Right lung (tissue), 5 donors: ENCODE measurements around the gene HPSE2. TPM values are rescaled to one million over a fixed set of nuclear protein-coding genes. Genes with fewer than 3 reads are reported as not detected.

Source experiments
- DNase-seq, 2 donors: peaks; one replicate each; pipeline ENCODE4 v3.0.0-alpha.2; 2013
- polyA plus RNA-seq, 5 donors: library from polyadenylated mRNA; unstranded; fragments of 120-200 nt; gene quantifications; one replicate each; pipeline versions ENCODE4 v1.2.1 to v1.2.3, GENCODE V29; 2013; ENCODE audit warnings: inconsistent platforms in 1 of 5, low replicate concordance in 1 of 5; ENCODE audit not compliant: insufficient read length in 5 of 5, insufficient read depth in 1 of 5

HPSE2 gene
- polyA plus RNA-seq, 5 donors: 11.9 to 19.1 (median 13.8) TPM

DNA sequence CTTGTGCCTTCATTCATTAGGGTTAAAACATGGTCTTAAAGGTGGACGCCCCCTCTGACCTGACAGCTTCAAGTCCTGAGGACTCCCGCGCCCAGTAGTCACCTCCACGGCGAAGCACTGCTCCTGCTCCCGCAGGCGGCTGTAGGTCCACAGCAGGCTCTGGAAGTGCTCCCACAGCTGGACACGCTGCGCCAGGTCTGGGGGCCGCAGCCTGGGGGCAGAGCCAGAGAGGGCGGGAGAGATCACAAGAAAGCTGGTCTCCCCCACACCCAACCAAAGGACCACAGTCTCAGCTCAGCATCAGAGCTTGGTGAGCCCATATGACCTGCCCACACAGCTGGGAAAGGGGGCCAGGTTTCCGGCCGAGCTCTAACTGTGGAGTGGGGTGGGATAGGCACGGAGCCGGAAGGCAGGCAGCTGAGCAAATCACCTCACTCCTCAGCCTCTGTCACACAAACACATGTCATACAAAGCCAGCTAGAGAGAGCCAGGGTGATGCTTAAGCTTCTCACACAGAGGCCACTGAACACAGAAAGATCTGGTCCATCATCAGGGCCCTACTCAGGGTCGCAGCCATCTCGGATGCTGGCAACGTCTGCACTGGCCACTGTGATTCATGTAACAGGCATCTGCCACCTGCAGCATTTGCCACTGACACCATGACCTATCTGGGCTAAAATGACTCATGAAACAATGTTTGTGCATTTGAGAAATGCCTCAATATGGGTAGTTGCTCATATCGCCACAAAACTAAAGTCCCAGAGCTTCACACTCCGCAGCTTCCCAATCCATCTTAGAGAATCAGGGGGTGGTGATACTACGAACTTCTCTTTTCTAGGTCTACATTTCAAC, 801.5 kb downstream of the HPSE2 start:
- no peak for DNase-seq

DNA sequence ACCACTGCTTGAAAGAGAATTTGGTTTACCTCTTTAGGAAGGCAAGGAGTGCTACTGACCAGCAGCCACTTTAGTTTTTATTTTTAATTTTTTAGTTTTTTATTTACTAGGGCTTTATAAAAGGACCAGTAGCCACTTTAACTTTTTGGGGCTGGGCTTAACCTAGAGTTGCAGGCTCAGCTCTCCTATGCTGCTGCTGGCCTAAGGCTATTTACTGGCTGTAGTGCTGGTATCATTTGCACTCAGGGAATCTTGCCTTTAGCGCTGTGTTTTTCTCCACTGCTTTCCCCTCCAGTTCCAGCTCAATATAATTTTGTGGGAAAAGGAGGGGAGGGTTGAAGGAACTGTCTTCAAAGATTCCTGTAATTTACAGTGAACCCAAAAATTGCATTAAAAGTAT, 802.3 kb downstream of the HPSE2 start:
- DNase-seq: no peak

DNA sequence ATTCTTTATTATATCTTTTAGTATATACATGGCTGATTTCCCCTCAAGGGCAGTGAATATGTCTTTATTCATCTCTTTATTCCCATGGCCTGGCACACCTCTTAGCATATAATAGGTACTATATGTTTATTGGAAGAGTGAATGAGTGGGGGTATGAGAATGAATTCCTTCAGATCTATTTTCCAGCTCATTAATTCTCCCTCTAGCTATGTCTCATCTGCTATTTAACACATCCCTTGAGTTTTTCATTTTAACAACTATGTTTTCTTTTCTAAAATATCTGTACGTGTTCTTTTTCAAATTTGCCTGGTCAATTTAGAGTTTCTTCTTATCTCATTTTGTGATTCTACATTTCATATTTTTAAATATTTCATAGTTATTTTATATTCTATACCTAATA, 803.3 kb downstream of the HPSE2 start:
- DNase-seq: no peak

DNA sequence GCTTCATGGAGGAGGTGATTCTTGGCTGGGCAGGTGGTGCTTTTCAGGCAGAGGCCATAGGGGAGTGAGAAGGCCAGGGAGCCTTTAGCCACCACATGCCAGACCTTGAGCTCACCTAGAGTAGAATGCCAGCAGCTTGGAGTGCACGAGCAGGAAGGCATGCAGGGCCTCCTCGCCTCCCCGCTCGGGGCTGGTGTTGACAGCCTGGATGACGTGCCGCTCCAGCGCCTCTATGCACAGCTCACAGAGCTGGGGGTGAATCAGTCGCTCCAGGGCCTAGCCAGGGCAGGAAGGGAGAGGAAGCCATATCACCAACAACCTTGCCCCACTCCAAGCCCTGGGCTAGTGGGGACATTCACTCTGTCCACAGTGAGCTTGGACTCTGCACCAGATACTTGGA, 804.6 kb downstream of the HPSE2 start:
- no peak for DNase-seq

DNA sequence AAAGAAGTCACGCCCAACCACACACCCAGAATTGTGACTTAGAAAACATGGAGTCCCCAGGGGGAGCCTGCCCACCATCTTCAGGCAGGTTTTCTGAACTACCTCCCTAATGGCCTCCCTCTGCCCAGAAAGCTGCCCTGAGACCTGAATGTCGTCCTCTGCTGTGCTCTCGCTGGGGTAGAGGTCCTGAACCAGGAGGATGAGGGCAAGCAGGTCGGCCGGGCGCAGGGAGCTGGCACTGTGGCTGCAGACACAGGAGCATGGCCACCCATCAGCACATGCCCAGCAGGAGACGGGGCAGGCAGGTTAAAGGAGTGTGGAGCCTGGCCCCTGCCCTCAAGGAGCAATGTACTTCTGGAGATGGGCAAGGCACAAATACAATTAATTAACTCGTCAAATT, 805.2 kb downstream of the HPSE2 start:
- no peak for DNase-seq

DNA sequence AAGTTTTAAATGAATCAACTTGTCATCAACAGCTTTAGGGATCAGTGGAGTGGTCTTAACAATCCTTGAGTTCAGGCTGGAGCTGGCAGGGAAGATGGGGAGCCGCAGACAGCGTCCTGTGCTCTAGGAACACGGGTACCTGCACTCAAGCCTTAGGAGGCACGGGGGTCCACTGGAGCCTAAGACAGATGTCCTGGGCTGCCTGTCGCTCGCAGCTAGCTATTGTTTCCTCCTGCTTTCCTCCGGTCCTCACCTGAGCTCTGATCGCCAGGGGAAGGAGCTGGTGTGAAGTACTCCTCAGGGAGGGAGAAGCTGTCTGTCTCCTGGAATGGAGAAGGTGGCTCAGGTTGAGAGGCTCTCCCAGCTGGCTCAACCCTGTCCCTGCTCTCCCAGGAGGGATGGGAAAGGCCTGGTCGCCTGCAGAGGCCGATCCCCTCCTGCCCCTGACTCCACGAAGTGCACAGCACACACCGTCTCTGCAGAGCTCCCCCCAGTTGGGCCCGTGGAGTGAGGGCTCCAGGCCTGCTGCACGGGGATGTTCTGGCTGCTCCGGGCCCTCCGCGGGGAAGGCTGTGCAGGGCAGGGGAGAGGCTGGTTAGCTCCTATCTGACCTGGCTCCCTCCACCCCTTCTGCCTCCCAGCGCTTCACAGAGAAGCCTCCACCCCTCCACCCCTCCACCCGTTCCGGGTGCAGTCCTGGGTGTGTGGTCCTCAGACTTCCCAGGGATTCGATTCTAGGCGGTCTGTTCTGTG, 806.2 kb downstream of the HPSE2 start:
- DNase-seq: no peak

DNA sequence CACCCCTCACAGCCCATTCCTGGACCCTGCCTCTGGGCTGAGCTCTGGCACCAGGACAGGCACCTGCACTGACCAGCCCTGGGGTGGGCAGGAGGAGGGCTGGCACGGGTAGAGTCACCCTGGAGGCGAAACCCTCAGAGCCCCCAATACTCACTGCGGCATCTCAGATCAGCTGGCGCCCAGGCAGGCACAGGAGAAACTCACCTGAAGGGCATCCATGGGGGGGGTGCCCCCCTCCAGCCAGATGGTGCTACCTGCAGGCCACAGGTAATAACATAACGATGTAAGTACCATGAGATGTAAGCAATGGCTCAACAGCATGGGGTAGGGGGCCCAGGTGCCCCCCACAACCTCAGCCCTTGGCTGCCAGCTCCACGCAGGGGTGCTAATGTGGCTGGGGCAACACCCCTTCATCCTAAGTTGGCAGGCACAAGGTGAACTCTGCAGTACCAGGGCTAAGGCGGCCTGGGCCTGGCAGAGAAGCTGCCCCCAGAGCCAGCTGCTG, 808.6 kb downstream of the HPSE2 start:
- DNase-seq: no peak

DNA sequence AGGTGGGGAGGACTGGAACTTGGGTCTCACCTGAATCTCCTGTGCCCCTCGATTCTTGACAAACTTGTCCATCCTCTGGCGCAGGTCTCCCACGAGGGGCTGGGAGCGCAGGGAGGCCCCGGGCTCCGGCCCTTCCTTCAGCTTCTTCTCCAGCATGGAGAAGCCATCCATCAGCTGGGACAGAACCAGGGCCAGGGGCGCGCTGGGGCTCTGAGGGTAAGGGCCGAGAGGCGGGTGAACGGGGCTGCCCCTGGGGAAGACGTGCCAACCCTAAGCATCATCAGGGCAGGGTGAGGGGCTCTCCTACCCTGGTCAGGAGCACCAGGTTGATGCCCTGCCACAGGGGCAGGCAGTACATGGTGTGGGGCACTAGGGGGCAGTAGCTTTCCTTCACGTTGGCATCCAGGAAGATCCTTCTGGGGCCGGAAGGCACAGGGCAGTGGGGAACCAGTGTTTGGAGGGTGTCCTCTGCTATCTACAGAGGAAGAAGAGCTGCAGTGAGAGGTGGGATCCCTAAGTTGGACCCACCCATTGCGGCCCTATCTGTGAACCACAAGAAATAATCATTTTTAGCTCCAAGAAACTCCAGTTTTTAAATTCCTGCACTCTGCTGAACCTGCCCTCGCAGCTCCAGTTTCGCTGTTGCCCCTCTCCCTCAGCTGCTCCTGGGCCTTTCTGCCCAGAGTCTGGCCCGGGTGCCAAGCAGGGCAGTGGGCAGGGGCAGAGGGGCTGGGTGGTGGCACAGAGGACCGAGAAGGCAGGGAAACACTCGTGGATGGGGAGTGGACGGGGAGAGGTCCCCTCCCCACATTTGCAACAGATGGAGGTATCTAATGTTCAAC, 809.9 kb downstream of the HPSE2 start:
- no peak for DNase-seq

DNA sequence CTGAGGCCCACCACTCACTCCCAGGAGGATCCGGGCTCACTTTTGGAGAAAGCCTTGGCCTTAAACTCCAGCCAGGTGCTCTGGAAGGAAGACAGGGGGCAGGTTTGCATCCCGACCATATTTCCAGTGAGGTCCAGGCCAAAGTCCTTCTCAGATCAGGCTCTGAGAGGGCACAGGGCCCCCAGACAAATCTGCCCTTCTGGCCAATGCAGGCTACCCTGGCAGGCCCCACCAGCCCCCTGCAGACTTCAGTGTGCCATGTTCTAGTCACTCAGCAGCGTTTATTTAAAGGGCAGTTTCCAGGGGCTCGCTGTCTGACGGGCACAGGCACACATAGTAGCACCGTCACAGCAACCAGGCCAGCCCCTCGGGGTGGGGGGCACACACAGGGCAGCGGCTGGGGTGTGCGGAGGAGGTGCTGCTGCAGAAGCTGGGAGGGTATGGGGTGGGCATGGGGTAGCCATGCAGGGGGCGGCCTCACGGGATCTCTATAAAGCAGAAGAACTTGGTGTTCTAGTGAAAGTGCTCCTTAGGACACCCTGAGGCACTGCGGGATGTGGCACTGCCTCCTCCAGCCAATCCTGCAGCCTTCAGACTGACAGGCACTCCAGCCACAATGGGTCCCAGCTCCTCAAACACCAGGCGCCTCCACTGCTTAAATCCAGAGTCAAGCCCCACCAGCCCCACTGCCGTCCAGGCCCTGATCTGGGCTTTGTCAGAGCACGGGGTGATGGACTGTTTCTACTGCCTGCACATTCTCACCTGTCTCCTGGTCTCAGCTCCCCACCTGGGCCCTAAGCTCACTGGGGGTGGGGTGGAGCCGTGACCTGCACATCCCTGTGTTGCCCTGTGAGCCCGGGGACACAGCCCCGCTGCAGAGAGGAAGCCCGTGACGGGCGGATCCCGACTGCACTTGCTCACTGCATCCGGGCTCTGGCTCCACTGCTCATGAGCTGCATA, 811.1 kb downstream of the HPSE2 start:
- DNase-seq: no peak

DNA sequence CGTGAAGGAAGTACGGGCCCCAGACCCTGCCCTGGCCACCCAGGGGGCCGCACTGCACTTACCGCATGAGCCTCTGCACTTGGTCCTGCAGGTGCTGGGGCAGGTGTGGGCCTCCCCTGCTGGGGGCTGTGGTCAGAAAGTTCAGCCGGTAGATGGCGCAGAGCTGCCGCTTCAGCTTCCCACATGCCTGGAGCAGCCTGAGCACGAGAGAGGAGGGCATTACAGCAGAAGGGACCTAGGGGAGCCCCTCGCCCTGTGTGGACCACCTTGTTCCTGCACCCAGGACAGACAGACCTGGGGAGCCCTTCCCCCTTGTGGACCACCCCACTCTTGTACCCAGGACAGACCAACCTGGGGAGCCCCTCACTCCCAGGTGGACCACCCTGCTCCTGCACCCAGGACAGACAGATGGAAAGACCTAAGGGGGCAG, 811.9 kb downstream of the HPSE2 start:
- DNase-seq: no peak

DNA sequence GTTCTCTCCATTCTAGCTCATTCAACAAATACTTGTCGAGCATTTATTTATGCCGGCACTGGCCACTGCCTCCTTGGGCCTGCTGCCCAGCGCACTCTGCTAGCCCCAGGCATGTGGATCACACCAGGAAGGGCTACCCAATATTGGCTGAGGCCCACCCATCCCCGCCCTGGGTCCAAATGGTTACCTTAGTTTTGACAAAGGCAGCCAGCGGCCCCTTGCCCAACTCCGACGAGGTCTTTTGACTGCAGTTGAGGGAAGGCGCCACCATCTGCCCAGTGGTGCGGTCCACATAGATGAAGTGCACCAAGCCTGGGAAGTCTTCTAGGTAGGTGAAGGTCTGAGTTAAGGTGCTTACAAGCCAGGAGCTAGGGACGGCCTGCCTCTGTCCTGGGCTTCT, 813.5 kb downstream of the HPSE2 start:
- no peak for DNase-seq

DNA sequence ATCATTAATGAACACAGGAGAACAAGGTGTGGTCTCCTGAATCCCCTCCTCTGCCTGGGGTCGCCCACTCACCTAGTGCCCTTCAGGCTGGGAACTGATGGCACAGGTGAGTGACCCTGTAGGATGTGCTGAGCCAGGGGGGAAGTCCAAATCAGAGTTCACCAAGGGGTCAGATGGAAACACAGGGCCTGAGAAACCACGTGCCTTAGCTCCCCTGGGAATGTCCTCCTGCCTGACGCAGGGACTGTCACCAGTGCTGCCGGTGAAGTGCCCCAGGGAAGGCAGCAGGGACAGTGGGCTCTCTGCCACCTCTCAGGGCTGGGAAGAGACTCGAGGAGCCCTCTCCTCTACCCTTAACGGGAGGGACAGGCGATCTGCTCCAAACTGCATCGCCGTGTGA, 814.9 kb downstream of the HPSE2 start:
- no peak for DNase-seq

DNA sequence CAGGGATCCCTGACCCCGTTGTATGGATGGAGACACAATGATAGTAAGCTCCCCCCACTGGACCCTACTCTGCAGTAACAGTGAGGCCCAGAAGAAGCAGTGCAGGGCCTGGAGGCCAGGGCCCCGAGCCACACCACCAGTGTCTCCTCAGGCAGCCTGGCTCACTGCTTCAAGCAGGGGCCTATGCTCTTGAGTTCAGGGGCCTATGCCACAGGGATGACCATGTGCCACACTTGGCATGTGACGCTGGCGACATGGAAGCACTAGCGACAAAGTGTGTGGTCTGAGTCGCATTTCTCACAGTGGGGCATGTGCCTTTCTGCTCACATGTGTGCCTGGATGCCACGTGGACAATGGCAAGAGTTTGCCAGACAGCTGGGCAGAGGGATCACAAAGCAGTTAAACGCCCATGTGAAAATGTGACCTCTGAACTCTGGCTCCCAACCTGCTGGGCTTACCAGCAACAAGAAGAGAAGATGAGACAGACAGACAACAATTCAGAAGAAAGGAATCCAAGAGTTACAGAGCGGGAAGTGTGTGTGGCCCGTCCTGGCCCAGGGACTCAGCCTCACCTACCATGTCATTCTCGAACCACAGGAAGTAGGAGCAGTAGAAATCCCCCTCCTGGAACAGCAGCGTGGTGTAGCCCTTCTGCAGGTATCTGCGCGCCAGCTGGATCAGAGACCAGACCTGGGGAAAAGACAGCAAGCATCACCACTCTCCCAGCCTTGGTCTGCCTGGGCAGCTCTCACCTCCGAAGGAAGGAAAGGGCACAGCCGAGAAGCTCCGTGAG, 816.0 kb downstream of the HPSE2 start:
- no peak for DNase-seq

DNA sequence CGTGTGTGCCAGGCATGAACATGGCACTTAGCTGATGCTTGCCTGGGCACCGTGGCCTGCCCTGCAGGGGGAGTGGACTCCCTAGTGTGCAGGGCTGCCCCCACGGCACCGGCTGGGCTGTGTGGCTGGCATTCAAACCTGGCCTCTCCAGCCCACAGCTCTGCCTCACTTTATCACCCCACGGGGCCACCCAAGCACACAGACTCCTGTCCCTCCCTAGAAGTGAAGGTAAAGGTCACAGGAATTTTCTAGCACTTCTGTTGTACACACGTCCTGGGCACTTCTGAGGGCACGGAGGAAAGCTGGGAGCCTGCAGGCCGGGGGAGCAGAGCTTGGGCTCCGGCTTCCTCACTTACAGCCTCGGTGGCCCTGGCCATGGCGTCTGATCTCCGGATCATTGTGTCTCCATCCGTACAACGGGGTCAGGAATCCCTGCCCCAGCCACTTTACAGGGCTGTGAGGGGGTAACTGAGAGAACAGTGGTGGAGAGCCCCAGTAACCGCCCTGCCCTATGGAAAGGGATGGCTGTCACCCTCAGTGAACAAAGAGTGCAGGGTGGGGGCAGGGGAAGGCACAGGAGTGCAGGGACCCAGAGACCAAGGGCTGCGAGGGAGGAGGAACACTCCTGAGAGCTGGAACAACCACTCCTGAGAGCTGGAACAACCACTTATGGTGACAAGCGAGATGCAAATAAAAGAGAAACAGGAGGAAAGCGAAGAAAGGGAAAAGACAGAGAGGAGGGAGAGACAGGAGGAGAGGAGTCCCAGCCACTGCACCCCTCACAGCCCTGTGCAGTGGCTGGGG, 816.8 kb downstream of the HPSE2 start:
- no peak for DNase-seq

DNA sequence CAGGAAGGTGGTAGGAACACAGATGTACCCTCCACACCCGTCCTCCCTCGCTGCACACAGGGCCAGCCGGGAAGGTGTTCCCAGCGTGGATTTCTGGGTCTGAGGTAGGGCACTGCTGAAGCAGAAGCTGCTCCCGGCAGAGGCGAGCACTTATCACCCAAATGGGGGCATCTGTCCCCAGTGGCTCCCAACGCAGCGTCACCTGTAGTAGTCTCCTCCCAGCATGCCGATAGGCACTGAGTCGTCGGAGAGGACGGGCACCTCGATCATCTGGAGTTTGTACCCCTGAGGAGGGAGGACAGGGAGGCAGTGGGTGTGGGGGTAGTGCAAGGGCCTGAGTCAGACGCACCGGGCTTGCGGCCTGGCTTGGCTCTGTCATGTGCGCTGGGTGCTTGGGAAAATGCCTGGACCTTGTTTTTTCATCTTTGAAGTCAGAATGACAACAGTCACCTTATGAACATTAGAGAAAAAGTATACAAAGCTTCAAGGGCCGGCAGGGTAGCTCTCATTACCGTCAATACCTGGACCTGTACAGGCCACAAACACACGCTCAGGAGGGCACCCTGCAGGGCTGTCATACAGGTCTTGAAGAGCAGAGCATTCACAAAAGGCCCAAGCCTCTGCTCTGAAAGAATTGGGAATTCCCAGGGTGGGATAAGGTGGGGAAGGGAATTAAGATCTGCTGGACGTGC, 817.5 kb downstream of the HPSE2 start:
- DNase-seq: no peak

DNA sequence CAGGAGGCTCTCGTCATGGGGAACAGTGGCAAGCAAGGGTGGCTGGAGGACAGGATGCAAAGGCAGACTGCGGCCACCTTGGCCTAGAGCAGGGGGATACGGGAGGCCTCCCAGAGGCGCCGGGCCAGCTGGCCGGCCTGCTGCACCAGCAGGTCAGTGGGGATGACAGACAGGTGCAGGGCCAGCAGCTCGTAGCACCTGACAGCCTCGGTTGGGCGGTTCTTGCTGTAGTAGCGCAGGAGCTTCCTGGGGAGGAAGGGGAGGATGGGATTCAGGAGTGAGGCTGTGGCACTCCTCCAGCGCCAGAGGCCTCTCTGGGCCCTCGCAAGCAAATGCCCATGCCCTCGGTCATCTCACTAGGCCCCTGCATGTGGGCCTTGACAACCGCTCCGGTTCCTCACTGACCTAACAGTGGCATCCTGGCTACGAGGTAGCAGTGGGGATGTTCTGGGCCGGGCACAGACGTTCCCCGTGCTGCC, 818.1 kb downstream of the HPSE2 start:
- DNase-seq: no peak

DNA sequence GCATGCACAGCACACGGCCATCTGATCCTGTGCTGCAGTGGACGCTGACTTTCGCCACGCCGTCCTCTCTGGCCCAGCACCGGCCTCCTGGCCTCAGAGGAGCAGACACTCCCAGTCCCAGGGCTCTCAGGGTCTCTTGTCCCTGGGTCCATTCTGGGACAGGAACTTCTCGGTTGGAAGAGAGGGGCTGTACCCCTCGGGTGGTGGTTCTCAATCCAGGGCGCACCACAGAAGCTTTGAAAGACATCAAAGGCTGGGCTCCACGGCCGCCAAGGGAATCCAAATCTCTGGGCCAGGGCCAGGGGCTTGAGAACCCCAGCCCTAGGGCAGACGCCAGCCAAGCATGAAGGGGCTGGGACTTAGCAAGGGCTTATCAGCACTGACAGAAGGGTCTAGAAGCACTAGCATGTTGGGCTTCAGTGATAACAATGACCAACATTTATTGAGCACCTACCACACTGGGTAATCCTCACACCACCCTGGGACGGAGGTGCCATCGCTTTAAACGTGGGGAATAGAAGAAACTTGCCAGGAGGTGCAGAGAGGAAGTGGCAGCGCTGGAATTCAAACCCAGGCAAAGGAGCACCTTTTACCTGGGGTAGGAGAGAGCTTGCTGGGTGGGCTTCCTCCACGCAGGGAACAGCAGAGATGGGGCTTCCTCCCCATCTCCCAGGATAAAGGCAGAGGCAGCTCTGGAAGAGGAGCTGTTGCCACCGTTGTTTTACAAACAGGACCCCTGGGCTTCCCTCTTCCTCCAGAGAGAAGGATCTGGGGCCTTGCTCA, 818.9 kb downstream of the HPSE2 start:
- DNase-seq: no peak

DNA sequence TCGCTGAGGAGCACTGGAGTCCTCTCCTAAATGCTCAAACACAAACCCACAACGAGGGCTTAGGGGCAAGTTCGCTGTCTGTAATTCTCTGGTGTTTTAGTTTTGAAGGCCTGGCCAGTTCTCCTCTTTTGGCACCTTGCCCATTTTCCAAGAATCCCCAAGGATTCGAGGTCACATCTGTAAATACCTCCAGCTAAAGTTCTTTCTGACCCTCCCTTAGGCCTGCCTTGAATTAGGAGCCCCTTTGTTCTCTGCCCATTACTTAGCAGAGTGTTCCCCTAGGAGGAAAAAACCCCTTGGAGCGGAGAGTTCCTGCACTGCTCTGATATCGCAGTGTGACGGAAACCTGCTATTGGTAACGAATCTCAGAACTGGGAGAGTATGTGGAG, 819.9 kb downstream of the HPSE2 start:
- no peak for DNase-seq
